IMR-90 (cell line): Measurements from ENCODE around the gene FOXM1.

Source experiments
- CEBPB ChIP-seq: IDR thresholded peaks from 2 replicates; pipeline ENCODE4 v1.6.1; 2012; ENCODE audit warnings: low read depth, low read length, improper control_type of control experiment
- CTCF ChIP-seq: conservative IDR thresholded peaks from 2 replicates; pipeline ENCODE4 v1.5.1; 2012; ENCODE audit warnings: mild to moderate bottlenecking, low read depth, low read length, improper control_type of control experiment
- FOS ChIP-seq: fragments of 150-350 bp; IDR thresholded peaks from 2 replicates; pipeline ENCODE4 v1.6.1; 2016; ENCODE audit warnings: low read depth, low read length
- POLR2A ChIP-seq: IDR thresholded peaks from 2 replicates; pipeline ENCODE4 v1.6.1; 2012; ENCODE audit warnings: mild to moderate bottlenecking, low read depth, low read length

- TF ChIP-seq FOS (no peak), CTCF (no peak), POLR2A (no peak), CEBPB (no peak)
Measured at GRCh38 chr12:2879853-2880252, 2.9 kb upstream of the FOXM1 start.
